Ascending aorta (tissue), 2 donors: ENCODE results near the gene ZNF576. TPM values are rescaled to one million over a fixed set of nuclear protein-coding genes. Genes with fewer than 3 reads are reported as not detected.

Source experiments
- DNase-seq, 2 donors: peaks; one replicate each; pipeline ENCODE4 v3.0.0-alpha.2; 2019; ENCODE audit warnings: low spot score in 2 of 2
- H3K27ac ChIP-seq, 2 donors: fragments of 200-600 bp; sonication (generic); one replicate each; pipeline ENCODE4 v1.5.1; 2016 to 2017; ENCODE audit warnings: mild to moderate bottlenecking in 1 of 2
- H3K27me3 ChIP-seq: fragments of 200-600 bp; sonication (generic); one replicate; pipeline ENCODE4 v1.5.1; 2017
- H3K36me3 ChIP-seq, 2 donors: fragments of 200-600 bp; sonication (generic); one replicate each; pipeline ENCODE4 v1.5.1; 2016
- H3K4me1 ChIP-seq, 2 donors: fragments of 200-600 bp; sonication (generic); one replicate each; pipeline ENCODE4 v1.5.1; 2016 to 2017; ENCODE audit warnings: mild to moderate bottlenecking in 1 of 2
- H3K4me3 ChIP-seq, 2 donors: fragments of 200-600 bp; sonication (generic); one replicate each; pipeline ENCODE4 v1.5.1; 2016 to 2017; ENCODE audit warnings: mild to moderate bottlenecking in 1 of 2
- H3K9me3 ChIP-seq, 2 donors: fragments of 200-600 bp; sonication (generic); one replicate each; pipeline ENCODE4 v1.5.1; 2016
- intact Hi-C: fragments of 100-400 bp; cut with DNase I; formaldehyde crosslinking; loops from one replicate; pipeline ENCODE4 v1.15.1; 2023
- total RNA-seq: library from RNA; depleted of rRNA; stranded (reverse); fragments of >200 nt; gene quantifications from one replicate; pipeline ENCODE4 v1.1.0, GENCODE V29; 2016
- TF ChIP-seq, protein P1 (sequence below), 3 experiments: fragments of 200-600 bp in 2 of 3; fragments of 450-650 bp in 1 of 3; sonication (generic) in 2 of 3; IDR thresholded peaks; one replicate each; pipeline ENCODE4 v1.5.1; 2016 to 2019; ENCODE audit warnings: antibody characterized with exemption in 3 of 3, mild to moderate bottlenecking in 1 of 3, moderate library complexity in 1 of 3

ZNF576 gene
- total RNA-seq, 1 donor from 2014 or later: 3.1 TPM

DNA sequence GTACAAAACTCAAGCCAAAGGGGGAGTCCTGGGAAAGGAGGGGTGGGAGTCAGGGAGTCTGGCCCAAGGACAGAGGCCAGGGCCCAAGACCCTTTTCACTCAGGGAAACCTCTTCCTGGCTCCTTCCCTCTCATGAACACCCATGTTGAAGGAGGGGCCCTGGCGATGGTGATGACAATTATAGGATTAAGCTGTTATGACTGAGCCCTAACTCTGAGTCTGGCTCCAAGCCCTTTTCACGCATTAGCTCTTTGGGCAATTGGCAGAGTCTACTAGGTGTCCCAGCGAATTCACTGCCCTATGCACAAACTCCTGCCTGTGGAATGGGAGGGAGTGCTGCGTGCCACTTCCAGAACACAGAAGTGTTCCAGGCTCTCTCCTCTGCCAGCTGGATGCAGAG, 42.7 kb upstream of the ZNF576 start:
- intact Hi-C loops: no loop called here
- H3K36me3 ChIP-seq: peaks cover 45 to 81% of the 10 kb centered on the region in 2 donors
- DNase-seq: no peak

DNA sequence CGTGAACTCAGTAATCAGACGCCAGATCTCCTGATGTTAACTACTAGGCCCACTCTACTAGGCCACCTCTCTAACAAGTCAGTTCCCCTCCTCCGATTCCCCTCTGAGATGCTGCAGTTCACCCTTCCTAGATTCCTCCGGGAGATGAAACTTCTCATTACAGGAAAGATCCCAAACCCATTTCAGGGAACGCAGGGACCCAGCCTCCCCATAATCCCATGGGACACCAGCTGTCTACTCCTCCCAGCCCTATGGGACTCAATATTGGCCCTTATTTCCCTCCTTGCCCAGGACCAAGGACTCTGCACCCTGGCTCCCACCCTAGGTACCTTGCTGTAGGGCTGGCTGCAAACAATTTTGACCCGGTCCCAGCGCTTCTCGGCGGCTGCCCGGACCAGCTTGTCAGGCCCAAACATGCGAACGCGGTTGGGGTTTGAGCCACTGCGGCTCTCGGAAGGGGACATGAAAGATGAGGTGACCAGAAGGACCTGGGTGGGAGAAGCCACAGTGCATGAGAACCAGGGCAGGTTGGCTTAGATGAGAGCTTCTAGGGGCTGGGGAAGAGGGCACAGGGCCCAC, 42.0 kb upstream of the ZNF576 start:
- Histone ChIP-seq H3K27me3 (no peaks in the 10 kb centered on the region), H3K36me3 (peaks cover 42 to 79% of the 10 kb centered on the region in 2 donors), H3K27ac (no peak overlapping the region), H3K9me3 (no peaks in the 10 kb centered on the region), H3K4me1 (no peaks in the 10 kb centered on the region), H3K4me3 (no peak overlapping the region)
- intact Hi-C loops: no loop called here
- no peak for DNase-seq
- TF ChIP-seq, protein P1, sequence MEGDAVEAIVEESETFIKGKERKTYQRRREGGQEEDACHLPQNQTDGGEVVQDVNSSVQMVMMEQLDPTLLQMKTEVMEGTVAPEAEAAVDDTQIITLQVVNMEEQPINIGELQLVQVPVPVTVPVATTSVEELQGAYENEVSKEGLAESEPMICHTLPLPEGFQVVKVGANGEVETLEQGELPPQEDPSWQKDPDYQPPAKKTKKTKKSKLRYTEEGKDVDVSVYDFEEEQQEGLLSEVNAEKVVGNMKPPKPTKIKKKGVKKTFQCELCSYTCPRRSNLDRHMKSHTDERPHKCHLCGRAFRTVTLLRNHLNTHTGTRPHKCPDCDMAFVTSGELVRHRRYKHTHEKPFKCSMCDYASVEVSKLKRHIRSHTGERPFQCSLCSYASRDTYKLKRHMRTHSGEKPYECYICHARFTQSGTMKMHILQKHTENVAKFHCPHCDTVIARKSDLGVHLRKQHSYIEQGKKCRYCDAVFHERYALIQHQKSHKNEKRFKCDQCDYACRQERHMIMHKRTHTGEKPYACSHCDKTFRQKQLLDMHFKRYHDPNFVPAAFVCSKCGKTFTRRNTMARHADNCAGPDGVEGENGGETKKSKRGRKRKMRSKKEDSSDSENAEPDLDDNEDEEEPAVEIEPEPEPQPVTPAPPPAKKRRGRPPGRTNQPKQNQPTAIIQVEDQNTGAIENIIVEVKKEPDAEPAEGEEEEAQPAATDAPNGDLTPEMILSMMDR (IDR thresholded peaks at IDR 0.05): no peak

More for the DNA sequence above, 42.7 kb upstream of the ZNF576 start:
- no peaks in the 10 kb centered on the region for H3K27me3 ChIP-seq
- no peak overlapping the region for H3K4me3 ChIP-seq
- H3K4me1 ChIP-seq: no peaks in the 10 kb centered on the region
- no peak overlapping the region for H3K27ac ChIP-seq
- no peaks in the 10 kb centered on the region for H3K9me3 ChIP-seq
- TF ChIP-seq, protein P1 (IDR thresholded peaks at IDR 0.05): no peak

DNA sequence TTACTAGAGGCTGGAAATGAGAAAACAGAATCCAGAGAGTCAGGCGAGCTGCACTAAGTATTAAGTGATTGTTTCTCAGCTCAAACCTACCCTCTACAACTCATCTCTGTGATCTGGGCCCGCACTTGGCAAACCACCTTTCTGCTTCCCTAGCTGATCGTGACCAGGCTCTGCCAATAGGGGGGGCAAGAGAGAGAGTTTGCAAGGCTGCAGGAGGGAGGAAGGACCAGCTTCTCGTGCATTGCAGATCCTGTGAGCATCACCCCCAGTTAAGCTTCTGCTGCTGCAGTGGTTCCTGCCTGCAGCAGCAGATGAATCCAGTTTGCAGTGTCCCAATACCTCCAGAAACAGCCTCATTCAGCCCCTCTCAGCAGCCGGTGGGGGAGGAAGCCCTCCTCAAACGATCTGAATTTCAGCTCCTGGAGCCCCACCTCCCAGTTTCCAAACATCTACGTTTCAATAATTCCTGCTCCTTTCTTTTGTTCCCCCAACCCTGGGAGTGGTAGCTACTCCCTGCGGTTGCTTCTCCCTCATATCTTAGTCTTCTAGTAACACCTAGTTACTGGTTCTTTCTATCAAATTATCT, 41.1 kb upstream of the ZNF576 start:
- intact Hi-C loops: loop anchor here (5.0 kb wide), 1 partner anchor 97 kb away; no protein-coding TSS in a partner anchor
- Histone ChIP-seq H3K36me3 (peaks cover 41 to 75% of the 10 kb centered on the region in 2 donors), H3K27me3 (no peaks in the 10 kb centered on the region), H3K9me3 (no peaks in the 10 kb centered on the region), H3K4me3 (no peak overlapping the region), H3K4me1 (no peaks in the 10 kb centered on the region), H3K27ac (no peak overlapping the region)
- TF ChIP-seq, protein P1 (IDR thresholded peaks at IDR 0.05): peak; percentile 35 to 58 (median 55)
- peak in 1 of 2 donors; percentile 79 for DNase-seq

DNA sequence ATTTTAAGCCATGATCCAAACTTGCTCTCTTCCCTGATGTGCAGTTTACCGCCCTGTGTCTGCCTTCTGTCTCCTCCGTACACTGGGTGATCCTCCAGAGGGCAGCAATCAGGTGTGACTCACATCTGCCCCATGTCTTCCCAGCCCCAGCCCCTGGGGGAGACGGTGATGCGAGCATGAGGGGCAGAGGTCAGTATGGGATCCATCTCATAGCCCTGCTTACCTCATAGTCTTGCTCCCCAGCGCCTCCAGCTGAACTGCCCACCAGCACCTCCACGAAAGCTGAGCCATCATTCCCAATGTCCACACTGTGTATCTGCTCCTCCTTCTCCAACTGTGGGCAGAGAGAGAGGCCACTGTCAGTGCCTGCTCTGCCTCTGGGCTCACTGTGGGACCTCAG, 35.7 kb upstream of the ZNF576 start:
- peaks cover 17 to 35% of the 10 kb centered on the region in 2 donors for H3K36me3 ChIP-seq
- DNase-seq: no peak
- intact Hi-C loops: no loop called here
- H3K4me3 ChIP-seq: no peak overlapping the region
- H3K27me3 ChIP-seq: no peaks in the 10 kb centered on the region
- no peaks in the 10 kb centered on the region for H3K9me3 ChIP-seq
- H3K4me1 ChIP-seq: peaks cover 4 to 13% of the 10 kb centered on the region in 2 donors
- no peak overlapping the region for H3K27ac ChIP-seq
- TF ChIP-seq, protein P1 (IDR thresholded peaks at IDR 0.05): no peak

DNA sequence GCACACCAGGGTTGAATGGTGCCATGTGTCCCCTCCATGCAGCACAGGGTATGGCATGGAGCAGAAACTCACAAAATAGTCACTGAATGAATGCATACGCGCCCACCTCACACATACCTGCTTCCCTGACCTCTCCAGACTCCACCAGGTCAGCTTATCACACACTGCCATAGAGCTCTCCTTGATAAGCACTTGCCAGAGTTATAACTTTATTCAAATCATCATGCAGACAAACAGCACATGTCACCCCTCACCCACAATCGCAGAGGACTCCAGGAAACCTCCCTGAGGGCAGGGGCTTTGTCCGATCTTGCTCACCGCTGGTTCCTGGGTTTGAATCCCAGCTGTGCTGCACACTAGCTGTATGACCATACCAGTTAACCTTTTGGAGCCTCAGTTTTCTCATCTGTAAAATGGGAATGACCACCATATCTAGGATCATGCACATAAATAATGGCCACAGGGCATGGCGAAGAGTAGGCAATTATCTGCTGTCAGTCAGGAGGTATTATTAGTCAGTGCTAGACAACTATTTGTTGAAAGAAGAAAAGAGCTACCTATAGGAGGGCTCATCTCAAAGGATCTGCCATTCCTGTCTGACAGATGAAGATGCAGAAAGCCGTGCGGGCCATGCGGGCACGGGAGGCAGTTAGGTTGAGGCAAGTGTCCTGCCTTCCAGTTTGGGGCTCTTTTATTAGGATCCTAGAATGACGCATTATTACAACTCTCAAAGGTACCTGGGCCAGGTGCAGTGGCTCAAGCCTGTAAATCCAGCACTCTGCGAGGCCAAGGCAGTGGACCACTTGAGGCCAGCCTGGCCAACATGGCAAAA, 35.0 kb upstream of the ZNF576 start:
- Histone ChIP-seq H3K4me3 (no peak overlapping the region), H3K4me1 (peaks cover 4 to 13% of the 10 kb centered on the region in 2 donors), H3K36me3 (peaks cover 11 to 30% of the 10 kb centered on the region in 2 donors), H3K27ac (peak overlapping the region; percentile 73 to 84), H3K27me3 (no peaks in the 10 kb centered on the region), H3K9me3 (no peaks in the 10 kb centered on the region)
- DNase-seq: no peak
- TF ChIP-seq, protein P1 (IDR thresholded peaks at IDR 0.05): no peak
- intact Hi-C loops: no loop called here
